ENCODE data around the gene C15orf61.

C15orf61 gene

GRCh38 chr15:67575039-67575502 lies 54.1 kb downstream of the C15orf61 start:
- TF ChIP-seq, protein P1, sequence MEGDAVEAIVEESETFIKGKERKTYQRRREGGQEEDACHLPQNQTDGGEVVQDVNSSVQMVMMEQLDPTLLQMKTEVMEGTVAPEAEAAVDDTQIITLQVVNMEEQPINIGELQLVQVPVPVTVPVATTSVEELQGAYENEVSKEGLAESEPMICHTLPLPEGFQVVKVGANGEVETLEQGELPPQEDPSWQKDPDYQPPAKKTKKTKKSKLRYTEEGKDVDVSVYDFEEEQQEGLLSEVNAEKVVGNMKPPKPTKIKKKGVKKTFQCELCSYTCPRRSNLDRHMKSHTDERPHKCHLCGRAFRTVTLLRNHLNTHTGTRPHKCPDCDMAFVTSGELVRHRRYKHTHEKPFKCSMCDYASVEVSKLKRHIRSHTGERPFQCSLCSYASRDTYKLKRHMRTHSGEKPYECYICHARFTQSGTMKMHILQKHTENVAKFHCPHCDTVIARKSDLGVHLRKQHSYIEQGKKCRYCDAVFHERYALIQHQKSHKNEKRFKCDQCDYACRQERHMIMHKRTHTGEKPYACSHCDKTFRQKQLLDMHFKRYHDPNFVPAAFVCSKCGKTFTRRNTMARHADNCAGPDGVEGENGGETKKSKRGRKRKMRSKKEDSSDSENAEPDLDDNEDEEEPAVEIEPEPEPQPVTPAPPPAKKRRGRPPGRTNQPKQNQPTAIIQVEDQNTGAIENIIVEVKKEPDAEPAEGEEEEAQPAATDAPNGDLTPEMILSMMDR (conservative IDR thresholded peaks at IDR 0.05), result no peak
- no peak overlapping the region for H3K27ac ChIP-seq

- TF ChIP-seq, protein P1 (conservative IDR thresholded peaks at IDR 0.05), result no peak
- H3K27ac ChIP-seq, result peak overlapping the region; percentile 12; the same call in 1 of the 2 replicates
Measured at GRCh38 chr15:67578020-67578600, 57.2 kb downstream of the C15orf61 start.

DNA sequence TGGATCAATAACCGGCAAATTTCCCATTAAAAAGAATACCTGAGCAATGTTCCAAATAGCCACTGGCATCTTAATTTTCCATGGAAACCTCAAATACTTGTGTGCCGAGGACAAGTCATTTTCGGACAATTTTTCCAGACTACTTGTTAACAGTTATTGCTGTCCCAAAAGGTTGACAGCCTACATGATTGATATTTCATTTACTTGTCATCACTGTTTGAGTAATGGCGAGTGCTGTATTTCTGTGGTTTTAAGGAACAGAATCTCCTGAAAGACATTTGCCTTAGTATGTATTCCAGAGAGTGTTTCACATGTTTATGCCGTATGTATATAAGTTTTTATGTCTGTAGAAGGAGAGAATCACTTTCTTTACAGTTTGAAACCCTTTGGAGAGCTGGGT lies 58.2 kb downstream of the C15orf61 start:
- TF ChIP-seq, protein P1 (conservative IDR thresholded peaks at IDR 0.05), result no peak
- no peak overlapping the region for H3K27ac ChIP-seq
